Naive B cell (primary cell): ENCODE results near the gene RFX3. TPM values are rescaled to one million over a fixed set of nuclear protein-coding genes. Genes with fewer than 3 reads are reported as not detected.

Experiments
- ATAC-seq, 2 donors: fragments of 150-1000 bp; cut with Tn5 transposase; 2 replicates each; pipeline ENCODE4 v1.10.0; 2021; ENCODE audit warnings: low read depth in 2 of 2, mild to moderate bottlenecking in 2 of 2, moderate library complexity in 2 of 2
- DNase-seq: peaks from one replicate; pipeline ENCODE4 v3.0.0; 2022
- H3K27ac Mint-ChIP-seq, 6 donors: one replicate each; pipeline ENCODE4 v1.8.0; 2020 to 2022; ENCODE audit warnings: mild to moderate bottlenecking in 6 of 6, mixed read lengths in 6 of 6, moderate library complexity in 5 of 6, inconsistent platforms in 2 of 6
- H3K27me3 Mint-ChIP-seq, 3 donors: one replicate each; pipeline ENCODE4 v1.8.0; 2021 to 2022; ENCODE audit warnings: mixed read lengths in 3 of 3, mild to moderate bottlenecking in 1 of 3
- H3K36me3 Mint-ChIP-seq, 2 donors: one replicate each; pipeline ENCODE4 v1.8.0; 2020 to 2022; ENCODE audit warnings: mixed read lengths in 2 of 2, inconsistent platforms in 1 of 2, mild to moderate bottlenecking in 1 of 2
- H3K4me1 Mint-ChIP-seq, 3 donors: one replicate each; pipeline ENCODE4 v1.8.0; 2020 to 2022; ENCODE audit warnings: mixed read lengths in 3 of 3, inconsistent platforms in 1 of 3, mild to moderate bottlenecking in 1 of 3, moderate library complexity in 1 of 3
- H3K4me3 Mint-ChIP-seq, 8 donors: one replicate each; pipeline ENCODE4 v1.8.0; 2020 to 2022; ENCODE audit warnings: mild to moderate bottlenecking in 8 of 8, mixed read lengths in 8 of 8, moderate library complexity in 8 of 8, inconsistent platforms in 2 of 8
- H3K9me3 Mint-ChIP-seq, 7 donors: one replicate each; pipeline ENCODE4 v1.8.0; 2020 to 2022; ENCODE audit warnings: mixed read lengths in 7 of 7, mild to moderate bottlenecking in 5 of 7, inconsistent platforms in 2 of 7, moderate library complexity in 1 of 7
- polyA plus RNA-seq, 6 donors: library from polyadenylated mRNA; unstranded; fragments of 300-500 nt; fragmentation: Illumina TruSeq; gene quantifications; one replicate each; pipeline ENCODE4 v1.2.3, GENCODE V29; 2021; ENCODE audit warnings: low read depth in 6 of 6

Gene RFX3
- polyA plus RNA-seq, 6 donors from 2014 or later = 3.7 to 16.7 (median 6.3) TPM

GRCh38 chr9:3296536-3296935 is 229.3 kb downstream of the RFX3 start:
- Mint-ChIP-seq H3K27ac (peak overlapping the region in 1 of 6 donors; percentile 54), H3K27me3 (no peaks in the 10 kb centered on the region), H3K4me1 (peaks cover 10 to 20% (median 13%) of the 10 kb centered on the region in 3 donors), H3K4me3 (no peak overlapping the region), H3K36me3 (peaks cover 2 to 8% of the 10 kb centered on the region in 2 donors), H3K9me3 (no peaks in the 10 kb centered on the region)
- DNase-seq (no peak), ATAC-seq (no peak)

GRCh38 chr9:3292311-3292710 is 233.5 kb downstream of the RFX3 start:
- Mint-ChIP-seq H3K4me1 (peaks cover 0 to 3% (median 0%) of the 10 kb centered on the region in 3 donors), H3K9me3 (peaks cover 0 to 4% (median 0%) of the 10 kb centered on the region in 7 donors), H3K36me3 (peaks cover 17 to 26% of the 10 kb centered on the region in 2 donors), H3K27me3 (no peaks in the 10 kb centered on the region), H3K4me3 (no peak overlapping the region), H3K27ac (no peak overlapping the region)
- ATAC-seq (no peak), DNase-seq (no peak)

GRCh38 chr9:3290231-3290840 is 235.5 kb downstream of the RFX3 start:
- ATAC-seq = no peak
- Mint-ChIP-seq H3K27ac (no peak overlapping the region), H3K4me1 (no peaks in the 10 kb centered on the region), H3K36me3 (peaks cover 26 to 33% of the 10 kb centered on the region in 2 donors), H3K9me3 (peaks cover 0 to 4% (median 0%) of the 10 kb centered on the region in 7 donors), H3K4me3 (no peak overlapping the region), H3K27me3 (no peaks in the 10 kb centered on the region)
- no peak for DNase-seq

DNA sequence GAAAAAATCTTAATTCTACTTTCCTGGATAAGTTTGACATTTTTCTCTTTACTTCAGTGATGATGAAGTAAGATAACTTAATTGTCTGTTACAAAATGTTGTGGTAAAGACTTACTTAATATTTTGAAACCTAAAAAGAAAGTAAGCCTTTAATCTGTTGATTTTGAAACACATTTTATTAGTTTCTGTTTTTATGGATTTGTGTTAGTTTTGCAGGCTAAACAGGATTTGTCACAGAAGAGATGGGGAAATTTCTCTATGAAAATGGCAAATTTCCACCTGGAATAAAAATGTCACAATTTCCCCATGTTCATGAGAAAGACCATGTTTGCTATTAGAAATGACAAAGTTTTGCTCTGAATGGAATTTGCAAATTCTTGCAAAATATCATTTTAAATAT is 237.1 kb downstream of the RFX3 start:
- ATAC-seq (no peak), DNase-seq (no peak)
- peaks cover 26 to 33% of the 10 kb centered on the region in 2 donors for H3K36me3 Mint-ChIP-seq
- no peak overlapping the region for H3K27ac Mint-ChIP-seq
- peaks cover 0 to 4% (median 0%) of the 10 kb centered on the region in 7 donors for H3K9me3 Mint-ChIP-seq
- H3K4me1 Mint-ChIP-seq = no peaks in the 10 kb centered on the region
- H3K27me3 Mint-ChIP-seq = no peaks in the 10 kb centered on the region
- no peak overlapping the region for H3K4me3 Mint-ChIP-seq

GRCh38 chr9:3285365-3286161 is 240.2 kb downstream of the RFX3 start:
- Mint-ChIP-seq H3K27ac (no peak overlapping the region), H3K36me3 (peaks cover 29 to 34% of the 10 kb centered on the region in 2 donors), H3K9me3 (peaks cover 0 to 4% (median 0%) of the 10 kb centered on the region in 7 donors), H3K4me3 (no peak overlapping the region), H3K27me3 (no peaks in the 10 kb centered on the region), H3K4me1 (no peaks in the 10 kb centered on the region)
- DNase-seq (no peak), ATAC-seq (no peak)

DNA sequence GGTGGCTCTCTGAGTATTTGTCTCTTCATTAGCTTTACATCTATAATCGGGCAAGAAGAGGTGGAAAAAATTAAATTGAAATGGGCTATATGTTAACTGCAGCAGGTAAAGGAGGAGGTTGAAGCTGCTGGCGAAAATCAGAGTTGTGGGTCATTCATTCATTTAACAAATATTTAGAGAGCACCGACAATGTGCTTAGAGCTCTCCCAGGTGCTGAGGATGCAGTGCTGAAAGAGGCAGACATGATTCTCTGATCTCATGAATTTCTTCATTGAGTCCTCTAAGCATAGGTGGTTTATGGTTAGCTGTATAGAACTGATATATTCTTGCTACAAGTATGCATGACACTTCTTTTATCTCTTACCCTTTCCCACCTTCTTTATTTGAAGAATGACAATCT is 243.4 kb downstream of the RFX3 start:
- DNase-seq (no peak), ATAC-seq (no peak)
- H3K27me3 Mint-ChIP-seq = no peaks in the 10 kb centered on the region
- no peaks in the 10 kb centered on the region for H3K9me3 Mint-ChIP-seq
- H3K36me3 Mint-ChIP-seq = peaks cover 20% of the 10 kb centered on the region in 2 donors
- no peak overlapping the region for H3K4me3 Mint-ChIP-seq
- H3K27ac Mint-ChIP-seq = no peak overlapping the region
- no peaks in the 10 kb centered on the region for H3K4me1 Mint-ChIP-seq

DNA sequence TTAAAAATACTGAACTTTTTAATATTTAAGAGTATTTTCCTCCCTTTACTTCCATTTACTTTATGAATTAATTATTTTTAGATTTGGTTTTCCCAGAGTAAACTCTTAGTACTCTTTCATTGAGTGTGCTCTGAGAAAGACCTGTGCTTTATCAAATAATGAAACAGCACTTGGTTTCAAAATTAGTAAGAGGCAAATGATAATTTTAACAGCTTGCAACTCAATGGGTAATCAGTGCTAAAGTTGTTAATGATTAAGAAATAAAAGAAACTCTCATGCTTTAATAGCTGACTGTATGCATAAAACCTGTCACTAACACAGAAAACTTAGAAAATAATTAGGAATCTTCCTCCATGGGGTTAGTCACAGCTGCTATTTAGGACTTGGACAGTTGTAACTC is 244.4 kb downstream of the RFX3 start:
- Mint-ChIP-seq H3K4me1 (no peaks in the 10 kb centered on the region), H3K27me3 (no peaks in the 10 kb centered on the region), H3K9me3 (no peaks in the 10 kb centered on the region), H3K4me3 (no peak overlapping the region), H3K27ac (no peak overlapping the region), H3K36me3 (peaks cover 12 to 15% of the 10 kb centered on the region in 2 donors)
- DNase-seq (no peak), ATAC-seq (no peak)

- no peaks in the 10 kb centered on the region for H3K27me3 Mint-ChIP-seq
- no peak overlapping the region for H3K4me3 Mint-ChIP-seq
- no peaks in the 10 kb centered on the region for H3K9me3 Mint-ChIP-seq
Observed at GRCh38 chr9:3277200-3277599, 248.6 kb downstream of the RFX3 start.

GRCh38 chr9:3271581-3271980 is 254.2 kb downstream of the RFX3 start:
- Mint-ChIP-seq H3K9me3 (no peaks in the 10 kb centered on the region), H3K27me3 (no peaks in the 10 kb centered on the region)

More at GRCh38 chr9:3277200-3277599, 248.6 kb downstream of the RFX3 start:
- DNase-seq (no peak), ATAC-seq (no peak)
- H3K4me1 Mint-ChIP-seq = no peaks in the 10 kb centered on the region
- H3K36me3 Mint-ChIP-seq = peaks cover 8 to 23% of the 10 kb centered on the region in 2 donors
- no peak overlapping the region for H3K27ac Mint-ChIP-seq

DNA sequence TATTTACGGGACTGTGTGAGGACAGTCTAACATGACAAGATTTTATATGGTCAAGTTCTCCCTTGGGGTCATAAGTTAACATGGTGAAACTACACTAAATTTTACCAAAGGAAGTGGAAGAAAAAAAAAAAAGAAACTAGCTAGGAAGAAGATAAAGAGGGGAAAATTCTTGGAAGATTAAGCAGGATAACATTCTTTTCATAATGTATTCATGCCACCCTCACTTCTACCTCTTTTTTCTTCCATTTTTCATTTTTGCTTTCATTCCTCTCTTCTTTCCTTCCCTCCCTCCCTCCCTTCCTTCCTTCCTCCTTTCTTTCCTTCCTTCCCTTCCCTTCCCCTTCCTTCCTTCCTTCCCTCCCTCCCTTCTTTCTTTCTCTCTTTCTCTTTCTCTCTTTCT is 254.6 kb downstream of the RFX3 start:
- H3K36me3 Mint-ChIP-seq = peaks cover 30 to 47% of the 10 kb centered on the region in 2 donors
- H3K9me3 Mint-ChIP-seq = no peaks in the 10 kb centered on the region
- H3K27me3 Mint-ChIP-seq = no peaks in the 10 kb centered on the region
- H3K4me1 Mint-ChIP-seq = no peaks in the 10 kb centered on the region
- H3K27ac Mint-ChIP-seq = no peak overlapping the region
- ATAC-seq (no peak), DNase-seq (no peak)
- no peak overlapping the region for H3K4me3 Mint-ChIP-seq

More at GRCh38 chr9:3271581-3271980, 254.2 kb downstream of the RFX3 start:
- Mint-ChIP-seq H3K4me1 (no peaks in the 10 kb centered on the region), H3K4me3 (no peak overlapping the region), H3K36me3 (peaks cover 30 to 51% of the 10 kb centered on the region in 2 donors), H3K27ac (peak overlapping the region in 2 of 6 donors; percentile 48 to 60)
- DNase-seq (no peak), ATAC-seq (no peak)

- H3K9me3 Mint-ChIP-seq = no peaks in the 10 kb centered on the region
- ATAC-seq = no peak
- no peak for DNase-seq
Observed at GRCh38 chr9:3268223-3268622, 257.6 kb downstream of the RFX3 start.

GRCh38 chr9:3263698-3264097 is 262.1 kb downstream of the RFX3 start:
- DNase-seq (no peak), ATAC-seq (no peak)
- Mint-ChIP-seq H3K27ac (no peak overlapping the region), H3K4me1 (no peaks in the 10 kb centered on the region), H3K27me3 (no peaks in the 10 kb centered on the region), H3K9me3 (no peaks in the 10 kb centered on the region), H3K4me3 (no peak overlapping the region), H3K36me3 (peaks cover 21 to 28% of the 10 kb centered on the region in 2 donors)

More at GRCh38 chr9:3268223-3268622, 257.6 kb downstream of the RFX3 start:
- Mint-ChIP-seq H3K4me1 (no peaks in the 10 kb centered on the region), H3K4me3 (no peak overlapping the region), H3K36me3 (peaks cover 43 to 44% of the 10 kb centered on the region in 2 donors), H3K27me3 (no peaks in the 10 kb centered on the region), H3K27ac (no peak overlapping the region)

DNA sequence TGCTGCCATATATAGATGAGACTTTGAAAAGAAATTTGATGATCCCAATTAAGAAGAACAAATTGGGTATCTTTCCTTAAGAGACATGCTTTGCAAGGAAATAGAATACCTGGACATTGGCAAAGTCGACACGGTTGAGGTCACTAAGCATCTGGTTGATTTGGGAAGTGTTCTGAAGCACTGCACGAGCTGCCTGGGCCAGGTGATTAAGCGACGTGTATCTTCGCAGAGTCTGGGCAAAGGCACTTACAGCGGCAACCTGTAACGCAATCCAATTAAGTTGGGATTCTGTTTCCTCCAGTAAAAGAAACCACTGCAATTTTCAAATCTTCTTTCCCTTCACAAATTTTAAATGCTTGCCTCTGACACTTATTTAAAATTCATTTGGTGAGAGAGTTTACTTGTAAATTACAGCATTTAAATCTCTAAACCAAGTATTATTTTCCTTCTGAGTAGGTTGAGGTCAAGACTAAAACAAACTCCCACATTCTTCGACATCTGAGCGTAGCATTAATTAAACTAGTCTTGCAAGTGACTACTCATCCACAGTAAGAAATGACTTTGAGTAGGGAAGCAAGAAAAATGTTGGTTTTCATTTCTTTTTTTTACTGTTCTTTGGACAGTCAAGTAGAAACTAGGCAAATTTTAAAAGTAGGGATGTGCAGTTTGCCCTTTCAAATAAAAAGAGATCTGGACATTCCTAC is 262.8 kb downstream of the RFX3 start:
- no peaks in the 10 kb centered on the region for H3K4me1 Mint-ChIP-seq
- no peak for DNase-seq
- H3K27ac Mint-ChIP-seq = no peak overlapping the region
- peaks cover 21 to 28% of the 10 kb centered on the region in 2 donors for H3K36me3 Mint-ChIP-seq
- H3K27me3 Mint-ChIP-seq = no peaks in the 10 kb centered on the region
- no peak for ATAC-seq
- H3K9me3 Mint-ChIP-seq = no peaks in the 10 kb centered on the region
- H3K4me3 Mint-ChIP-seq = no peak overlapping the region
